HG03432 (cell line): ENCODE data around the gene ALG1L2.
"Not testable (repeated sequence)": the region's sequence is repeated elsewhere in the genome, so short reads cannot be mapped to it uniquely, and the experiment has no call there.

Source experiments
- ATAC-seq: cut with Tn5 transposase; IDR thresholded peaks from one replicate; pipeline ENCODE4 v1.9.1; 2021; ENCODE audit warnings: mild to moderate bottlenecking, moderate library complexity; ENCODE audit not compliant: unreplicated experiment

The ALG1L2 gene

GRCh38 chr3:130081351-130081881 is at the start of gene ALG1L2:
TSS of gene ALG1L2 (plus strand) at chr3:130081831. CDS start at chr3:130082017, 186 bp downstream.
- ATAC-seq: no peak

GRCh38 chr3:130037126-130037815 is 44.4 kb upstream of the ALG1L2 start:
- not testable (repeated sequence) for ATAC-seq

- ATAC-seq: not testable (repeated sequence)
Measured at GRCh38 chr3:130042736-130043135, 38.9 kb upstream of the ALG1L2 start.

GRCh38 chr3:130043658-130044057 is 38.0 kb upstream of the ALG1L2 start:
- ATAC-seq: not testable (repeated sequence)

- no peak for ATAC-seq
Measured at GRCh38 chr3:130044370-130044769, 37.3 kb upstream of the ALG1L2 start.

GRCh38 chr3:130048726-130049125 is 32.9 kb upstream of the ALG1L2 start:
- ATAC-seq: no peak

GRCh38 chr3:130052366-130052765 is 29.3 kb upstream of the ALG1L2 start:
- ATAC-seq: not testable (repeated sequence)

- ATAC-seq: not testable (repeated sequence)
Measured at GRCh38 chr3:130052965-130053364, 28.7 kb upstream of the ALG1L2 start.

- ATAC-seq: not testable (repeated sequence)
Measured at GRCh38 chr3:130057536-130058266, 23.9 kb upstream of the ALG1L2 start.

GRCh38 chr3:130058267-130058657 is 23.4 kb upstream of the ALG1L2 start:
- ATAC-seq: not testable (repeated sequence)

- ATAC-seq: not testable (repeated sequence)
Measured at GRCh38 chr3:130058716-130059115, 22.9 kb upstream of the ALG1L2 start.

- not testable (repeated sequence) for ATAC-seq
Measured at GRCh38 chr3:130059162-130059561, 22.5 kb upstream of the ALG1L2 start.

- ATAC-seq: no peak
Measured at GRCh38 chr3:130073582-130073981, 8.0 kb upstream of the ALG1L2 start.

GRCh38 chr3:130077636-130078035 is 4.0 kb upstream of the ALG1L2 start:
- ATAC-seq: no peak

GRCh38 chr3:130083363-130084090 is 1.9 kb downstream of the ALG1L2 start:
- not testable (repeated sequence) for ATAC-seq

GRCh38 chr3:130084436-130084980 is 2.9 kb downstream of the ALG1L2 start:
- ATAC-seq: no peak

GRCh38 chr3:130085881-130086280 is 4.2 kb downstream of the ALG1L2 start:
- ATAC-seq: no peak

- not testable (repeated sequence) for ATAC-seq
Measured at GRCh38 chr3:130086628-130087027, 5.0 kb downstream of the ALG1L2 start.

GRCh38 chr3:130088061-130088460 is 6.4 kb downstream of the ALG1L2 start:
- ATAC-seq: no peak

GRCh38 chr3:130090681-130091080 is 9.1 kb downstream of the ALG1L2 start:
- not testable (repeated sequence) for ATAC-seq

- no peak for ATAC-seq
Measured at GRCh38 chr3:130091958-130092357, 10.3 kb downstream of the ALG1L2 start.
